Left forelimb (tissue), 1 donor: ENCODE data around the gene FOSL2.
A peak's percentile ranks its signal among the peaks of the same experiment; 100 is the strongest.

Experiments
- DNase-seq: peaks from one replicate; pipeline ENCODE4 v3.0.0-alpha.2; 2018; ENCODE audit warnings: low spot score

The FOSL2 gene

GRCh38 chr2:28451793-28452533 lies 59.3 kb downstream of the FOSL2 start:
- peak; percentile 57 for DNase-seq

- DNase-seq: peak; percentile 69
Observed at GRCh38 chr2:28452534-28453081, 60.0 kb downstream of the FOSL2 start.

DNA sequence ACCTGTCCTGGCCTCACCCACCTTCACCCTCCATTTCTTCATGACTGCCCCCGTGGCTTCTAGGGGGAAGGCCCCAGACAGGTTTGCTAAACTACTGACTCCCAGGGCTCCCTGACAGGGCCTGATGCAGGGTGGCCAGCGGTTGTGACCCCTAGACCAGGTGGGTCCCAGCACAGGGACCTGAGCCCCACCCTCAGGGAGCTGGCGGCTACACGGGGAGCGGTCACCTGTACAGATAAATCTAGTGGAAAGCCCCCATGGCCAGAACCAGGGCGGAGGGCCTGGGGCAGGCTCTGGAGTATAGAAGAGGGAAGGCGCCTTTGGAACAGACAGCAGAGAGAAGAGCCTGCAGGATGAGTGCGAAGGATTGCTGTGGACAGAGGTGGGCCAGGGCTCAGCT lies 60.7 kb downstream of the FOSL2 start:
- DNase-seq: peak; percentile 61

- DNase-seq: no peak
Observed at GRCh38 chr2:28454016-28454930, 61.6 kb downstream of the FOSL2 start.

DNA sequence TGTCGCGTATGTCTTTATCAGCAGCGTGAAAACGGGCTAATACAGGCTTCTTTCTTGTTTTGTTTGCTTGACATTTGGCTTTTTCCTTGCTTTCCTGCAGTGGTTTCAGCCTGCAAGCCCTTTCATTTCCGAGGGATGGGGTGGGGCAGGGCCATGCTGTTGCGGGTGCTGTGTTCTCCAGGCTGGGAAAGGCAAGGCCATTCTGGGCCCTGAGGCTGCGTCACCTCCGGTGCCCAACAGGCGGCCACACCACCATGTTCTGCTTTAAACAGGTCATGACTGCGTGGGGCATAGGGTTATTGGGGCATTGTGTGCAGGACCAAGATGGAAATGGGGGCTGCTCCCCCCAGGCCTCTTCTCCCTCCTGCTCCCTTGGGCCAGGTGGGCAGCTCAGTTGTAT lies 64.6 kb downstream of the FOSL2 start:
- DNase-seq: no peak

DNA sequence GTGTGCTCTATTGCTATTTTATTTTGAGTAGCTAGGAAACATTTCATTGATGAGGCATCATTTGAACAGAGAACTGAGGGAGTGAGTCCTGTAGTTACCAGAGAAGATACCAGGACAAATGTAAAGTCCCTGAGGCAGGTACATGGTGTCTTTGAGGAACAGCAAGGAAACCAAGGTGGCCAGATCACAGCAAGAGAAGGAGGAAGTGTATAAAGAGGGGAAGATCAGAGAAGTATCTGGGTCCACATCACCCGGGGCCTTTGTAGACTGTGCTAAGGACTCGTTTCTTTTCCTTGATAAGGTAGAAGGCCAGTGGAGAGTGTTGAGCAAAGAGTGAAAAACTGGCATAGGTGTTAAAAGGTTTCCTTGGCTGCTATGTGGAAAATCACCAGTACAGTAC lies 68.4 kb downstream of the FOSL2 start:
- DNase-seq: no peak

- no peak for DNase-seq
Observed at GRCh38 chr2:28462122-28462521, 69.5 kb downstream of the FOSL2 start.

DNA sequence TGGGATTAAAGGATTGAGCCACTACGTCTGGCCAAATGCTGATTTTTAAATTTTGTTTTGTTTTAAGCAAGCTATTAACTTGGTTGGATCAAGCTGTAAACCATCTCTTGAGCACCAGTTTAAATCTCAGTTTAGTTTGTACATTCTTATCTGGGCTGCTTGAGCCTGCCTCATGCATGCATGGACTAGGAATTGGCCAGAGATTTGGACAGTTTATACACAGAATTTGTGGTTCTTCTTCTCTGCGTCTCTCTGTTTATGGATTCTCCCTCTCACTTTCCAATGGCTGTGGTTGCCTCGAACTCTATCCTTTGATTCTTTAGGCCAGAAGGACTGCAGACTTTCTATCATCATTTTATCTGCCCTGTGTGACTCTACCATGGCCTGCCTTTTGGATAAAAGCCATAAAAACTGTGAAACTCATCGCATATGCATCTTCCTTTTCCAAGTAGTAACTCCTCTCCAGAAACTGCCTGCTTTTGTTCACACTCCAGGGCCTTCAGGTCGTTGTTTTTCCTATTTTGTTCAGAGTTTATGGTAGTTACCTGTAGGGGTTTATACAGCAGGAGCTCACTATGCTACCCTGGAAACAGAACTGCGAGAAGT lies 70.7 kb downstream of the FOSL2 start:
- no peak for DNase-seq

- DNase-seq: no peak
Observed at GRCh38 chr2:28463893-28464292, 71.2 kb downstream of the FOSL2 start.

DNA sequence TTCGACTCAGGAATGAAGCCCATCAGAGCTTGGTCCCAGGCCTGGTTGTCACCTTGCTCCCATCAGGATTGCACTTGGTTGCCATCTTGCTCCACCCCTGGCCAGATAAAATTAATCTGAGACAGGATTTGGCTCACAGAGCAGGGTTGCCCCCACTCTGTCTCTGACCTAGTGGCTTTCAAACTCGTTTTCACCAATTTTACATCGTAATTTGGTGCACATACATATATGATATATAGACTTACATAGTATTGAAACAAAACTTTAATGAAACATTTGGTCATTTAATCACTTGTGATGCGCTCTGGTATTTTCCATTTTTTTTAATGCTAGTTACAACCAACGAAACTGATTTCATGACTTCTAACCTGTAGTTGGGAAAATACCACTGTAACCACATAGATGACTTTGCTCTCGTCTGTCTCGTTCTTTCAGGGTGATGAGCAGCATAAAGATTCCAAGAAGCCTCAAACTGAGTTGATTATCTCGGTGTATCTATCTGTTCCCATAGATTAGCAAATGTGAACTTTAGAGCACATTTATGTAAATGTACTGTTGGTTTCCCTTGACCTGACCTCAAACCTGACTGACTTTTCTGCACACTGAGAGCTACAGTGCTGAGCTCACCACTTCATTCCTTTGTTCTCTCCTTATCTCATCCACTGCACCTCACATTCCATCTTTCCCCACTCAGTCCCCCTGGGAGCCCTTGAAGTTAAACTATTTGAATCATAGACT lies 72.7 kb downstream of the FOSL2 start:
- no peak for DNase-seq
